ENCODE measurements around the gene DGKI.

Gene DGKI

DNA sequence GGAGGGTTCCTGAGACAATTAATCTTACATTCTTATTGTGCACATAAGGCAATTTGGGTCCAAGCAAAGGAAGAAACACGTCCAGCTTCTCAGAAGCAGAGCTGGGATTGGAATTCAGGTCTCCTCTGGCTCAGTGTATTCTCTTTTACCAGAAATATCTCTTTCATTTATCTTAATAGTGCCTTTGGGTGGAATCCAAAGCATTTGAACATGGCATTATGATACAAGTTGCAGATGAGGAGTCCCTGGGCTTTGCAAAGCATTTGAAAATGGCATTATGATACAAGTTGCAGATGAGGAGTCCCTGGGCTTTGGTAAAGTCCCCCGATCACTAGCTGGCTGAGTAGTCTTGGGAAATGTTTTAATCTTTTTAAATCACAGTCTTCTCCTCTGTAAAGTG, 473.3 kb downstream of the DGKI start:
- DNase-seq (ENCODE audit: low read depth in 2 of 2) = no peak
- TF ChIP-seq, protein P1, sequence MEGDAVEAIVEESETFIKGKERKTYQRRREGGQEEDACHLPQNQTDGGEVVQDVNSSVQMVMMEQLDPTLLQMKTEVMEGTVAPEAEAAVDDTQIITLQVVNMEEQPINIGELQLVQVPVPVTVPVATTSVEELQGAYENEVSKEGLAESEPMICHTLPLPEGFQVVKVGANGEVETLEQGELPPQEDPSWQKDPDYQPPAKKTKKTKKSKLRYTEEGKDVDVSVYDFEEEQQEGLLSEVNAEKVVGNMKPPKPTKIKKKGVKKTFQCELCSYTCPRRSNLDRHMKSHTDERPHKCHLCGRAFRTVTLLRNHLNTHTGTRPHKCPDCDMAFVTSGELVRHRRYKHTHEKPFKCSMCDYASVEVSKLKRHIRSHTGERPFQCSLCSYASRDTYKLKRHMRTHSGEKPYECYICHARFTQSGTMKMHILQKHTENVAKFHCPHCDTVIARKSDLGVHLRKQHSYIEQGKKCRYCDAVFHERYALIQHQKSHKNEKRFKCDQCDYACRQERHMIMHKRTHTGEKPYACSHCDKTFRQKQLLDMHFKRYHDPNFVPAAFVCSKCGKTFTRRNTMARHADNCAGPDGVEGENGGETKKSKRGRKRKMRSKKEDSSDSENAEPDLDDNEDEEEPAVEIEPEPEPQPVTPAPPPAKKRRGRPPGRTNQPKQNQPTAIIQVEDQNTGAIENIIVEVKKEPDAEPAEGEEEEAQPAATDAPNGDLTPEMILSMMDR (IDR thresholded peaks at IDR 0.05; ENCODE audit: low read depth, low read length) = no peak
- no peak overlapping the region for H3K4me3 ChIP-seq (replicated peaks in 1 of 2; ENCODE audit: low read depth in 2 of 2, low read length in 2 of 2)

GRCh38 chr7:137371616-137372015, 475.2 kb downstream of the DGKI start:
- TF ChIP-seq, protein P1 (IDR thresholded peaks at IDR 0.05; ENCODE audit: low read depth, low read length) = no peak
- DNase-seq (ENCODE audit: low read depth in 2 of 2) = no peak
- H3K4me3 ChIP-seq (replicated peaks in 1 of 2; ENCODE audit: low read depth in 2 of 2, low read length in 2 of 2) = no peak overlapping the region

- DNase-seq (ENCODE audit: low read depth in 2 of 2) = no peak
- H3K4me3 ChIP-seq (replicated peaks in 1 of 2; ENCODE audit: low read depth in 2 of 2, low read length in 2 of 2) = no peak overlapping the region
- TF ChIP-seq, protein P1 (IDR thresholded peaks at IDR 0.05; ENCODE audit: low read depth, low read length) = no peak
Observed at GRCh38 chr7:137366995-137367394, 479.8 kb downstream of the DGKI start.

GRCh38 chr7:137363683-137364082, 483.1 kb downstream of the DGKI start:
- TF ChIP-seq, protein P1 (IDR thresholded peaks at IDR 0.05; ENCODE audit: low read depth, low read length) = no peak
- no peak for DNase-seq (ENCODE audit: low read depth in 2 of 2)

GRCh38 chr7:137360087-137360679, 486.6 kb downstream of the DGKI start:
- H3K4me3 ChIP-seq (replicated peaks in 1 of 2; ENCODE audit: low read depth in 2 of 2, low read length in 2 of 2) = no peak overlapping the region
- TF ChIP-seq, protein P1 (IDR thresholded peaks at IDR 0.05; ENCODE audit: low read depth, low read length) = no peak
- peak in 1 of 2 donors; percentile 25 for DNase-seq (ENCODE audit: low read depth in 2 of 2)

More at GRCh38 chr7:137363683-137364082, 483.1 kb downstream of the DGKI start:
- H3K4me3 ChIP-seq (replicated peaks in 1 of 2; ENCODE audit: low read depth in 2 of 2, low read length in 2 of 2) = no peak overlapping the region

- no peak for DNase-seq (ENCODE audit: low read depth in 2 of 2)
- H3K4me3 ChIP-seq (replicated peaks in 1 of 2; ENCODE audit: low read depth in 2 of 2, low read length in 2 of 2) = no peak overlapping the region
- TF ChIP-seq, protein P1 (IDR thresholded peaks at IDR 0.05; ENCODE audit: low read depth, low read length) = no peak
Observed at GRCh38 chr7:137354961-137355360, 491.8 kb downstream of the DGKI start.

DNA sequence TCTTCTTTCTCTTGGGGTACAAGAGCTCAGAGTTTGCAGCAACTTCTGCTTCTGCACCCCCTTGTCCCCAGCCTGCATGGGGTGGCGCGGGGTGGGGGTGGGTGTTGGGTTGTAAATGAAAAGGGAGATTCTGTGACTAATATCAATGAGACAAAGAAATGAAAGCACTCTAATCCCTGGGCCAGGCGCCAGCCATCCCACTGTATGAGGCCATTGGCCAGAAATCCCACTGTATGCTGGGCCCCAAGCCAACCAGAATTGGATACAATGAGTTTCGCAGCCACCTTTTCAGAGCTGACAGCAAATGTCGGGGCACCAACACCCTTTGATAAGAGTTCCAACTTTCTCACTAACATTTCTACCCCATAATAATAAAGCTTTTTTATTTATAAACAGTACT, 492.4 kb downstream of the DGKI start:
- H3K4me3 ChIP-seq (replicated peaks in 1 of 2; ENCODE audit: low read depth in 2 of 2, low read length in 2 of 2) = no peak overlapping the region
- peak; percentile 45 to 56 for DNase-seq (ENCODE audit: low read depth in 2 of 2)
- TF ChIP-seq, protein P1 (IDR thresholded peaks at IDR 0.05; ENCODE audit: low read depth, low read length) = no peak

All from cardiac fibroblast (primary cell).